Parathyroid adenoma (tissue), 2 donors: ENCODE data around the gene SUOX.
"Not testable (repeated sequence)": the region's sequence is repeated elsewhere in the genome, so short reads cannot be mapped to it uniquely, and the experiment has no call there.

Experiments used
- H2AFZ ChIP-seq: fragments of 300-600 bp; sonication (generic); one replicate; pipeline ENCODE4 v1.7.0; 2017; ENCODE audit warnings: antibody characterized with exemption, mild to moderate bottlenecking
- H3K27ac ChIP-seq: fragments of 300-600 bp; sonication (generic); one replicate; pipeline ENCODE4 v1.7.0; 2017
- H3K27me3 ChIP-seq: fragments of 300-600 bp; sonication (generic); one replicate; pipeline ENCODE4 v1.7.0; 2017; ENCODE audit warnings: low read length; ENCODE audit not compliant: control insufficient read depth, insufficient read depth
- H3K36me3 ChIP-seq: fragments of 300-600 bp; sonication (generic); one replicate; pipeline ENCODE4 v1.7.0; 2017; ENCODE audit warnings: low read length; ENCODE audit not compliant: control insufficient read depth, insufficient read depth
- H3K4me1 ChIP-seq: fragments of 300-600 bp; sonication (generic); one replicate; pipeline ENCODE4 v1.7.0; 2017; ENCODE audit warnings: control low read depth
- H3K4me2 ChIP-seq: fragments of 300-600 bp; sonication (generic); one replicate; pipeline ENCODE4 v1.7.0; 2017; ENCODE audit warnings: low read length
- H3K4me3 ChIP-seq: fragments of 300-600 bp; sonication (generic); one replicate; pipeline ENCODE4 v1.7.0; 2017; ENCODE audit warnings: low read depth, low read length
- H3K79me2 ChIP-seq: fragments of 300-600 bp; sonication (generic); one replicate; pipeline ENCODE4 v1.7.0; 2017; ENCODE audit warnings: control low read depth
- H3K9ac ChIP-seq: fragments of 300-600 bp; sonication (generic); one replicate; pipeline ENCODE4 v1.7.0; 2017; ENCODE audit warnings: mild to moderate bottlenecking
- H3K9me3 ChIP-seq: fragments of 300-600 bp; sonication (generic); one replicate; pipeline ENCODE4 v1.7.0; 2017; ENCODE audit warnings: low read length; ENCODE audit not compliant: control insufficient read depth
- TF ChIP-seq, protein P1 (sequence below): fragments of 300-600 bp; sonication (generic); IDR thresholded peaks from one replicate; pipeline ENCODE4 v1.7.0; 2017; ENCODE audit warnings: antibody characterized with exemption, mild to moderate bottlenecking
- donor health status: primary hyperparathyroidism.

Gene SUOX

DNA sequence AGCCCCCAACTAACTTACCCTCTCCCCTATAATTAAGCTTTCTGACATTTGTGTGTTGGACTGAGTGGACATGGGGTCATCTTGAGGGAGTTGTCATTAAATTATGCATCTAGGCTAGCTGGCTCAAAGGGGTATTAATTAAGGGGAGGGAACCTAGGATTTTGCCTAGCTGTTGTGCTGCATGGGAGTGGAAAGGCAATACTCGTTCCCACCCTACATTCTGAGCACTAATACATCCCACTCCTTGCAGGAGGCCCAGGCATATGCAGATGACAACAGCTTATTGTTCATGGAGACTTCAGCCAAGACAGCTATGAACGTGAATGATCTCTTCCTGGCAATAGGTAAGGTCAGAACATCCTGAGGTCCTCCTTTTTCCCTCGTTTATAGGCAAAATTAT is 6.0 kb upstream of the SUOX start:
- Histone ChIP-seq H3K4me1 (no peaks in the 10 kb centered on the region), H3K79me2 (no peaks in the 10 kb centered on the region), H3K27ac (no peak overlapping the region), H3K27me3 (no peaks in the 10 kb centered on the region), H3K4me2 (no peak overlapping the region), H3K9ac (no peak overlapping the region), H3K36me3 (no peaks in the 10 kb centered on the region), H2AFZ (no peak overlapping the region), H3K9me3 (no peaks in the 10 kb centered on the region), H3K4me3 (no peak overlapping the region)
- TF ChIP-seq, protein P1, sequence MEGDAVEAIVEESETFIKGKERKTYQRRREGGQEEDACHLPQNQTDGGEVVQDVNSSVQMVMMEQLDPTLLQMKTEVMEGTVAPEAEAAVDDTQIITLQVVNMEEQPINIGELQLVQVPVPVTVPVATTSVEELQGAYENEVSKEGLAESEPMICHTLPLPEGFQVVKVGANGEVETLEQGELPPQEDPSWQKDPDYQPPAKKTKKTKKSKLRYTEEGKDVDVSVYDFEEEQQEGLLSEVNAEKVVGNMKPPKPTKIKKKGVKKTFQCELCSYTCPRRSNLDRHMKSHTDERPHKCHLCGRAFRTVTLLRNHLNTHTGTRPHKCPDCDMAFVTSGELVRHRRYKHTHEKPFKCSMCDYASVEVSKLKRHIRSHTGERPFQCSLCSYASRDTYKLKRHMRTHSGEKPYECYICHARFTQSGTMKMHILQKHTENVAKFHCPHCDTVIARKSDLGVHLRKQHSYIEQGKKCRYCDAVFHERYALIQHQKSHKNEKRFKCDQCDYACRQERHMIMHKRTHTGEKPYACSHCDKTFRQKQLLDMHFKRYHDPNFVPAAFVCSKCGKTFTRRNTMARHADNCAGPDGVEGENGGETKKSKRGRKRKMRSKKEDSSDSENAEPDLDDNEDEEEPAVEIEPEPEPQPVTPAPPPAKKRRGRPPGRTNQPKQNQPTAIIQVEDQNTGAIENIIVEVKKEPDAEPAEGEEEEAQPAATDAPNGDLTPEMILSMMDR: no peak

DNA sequence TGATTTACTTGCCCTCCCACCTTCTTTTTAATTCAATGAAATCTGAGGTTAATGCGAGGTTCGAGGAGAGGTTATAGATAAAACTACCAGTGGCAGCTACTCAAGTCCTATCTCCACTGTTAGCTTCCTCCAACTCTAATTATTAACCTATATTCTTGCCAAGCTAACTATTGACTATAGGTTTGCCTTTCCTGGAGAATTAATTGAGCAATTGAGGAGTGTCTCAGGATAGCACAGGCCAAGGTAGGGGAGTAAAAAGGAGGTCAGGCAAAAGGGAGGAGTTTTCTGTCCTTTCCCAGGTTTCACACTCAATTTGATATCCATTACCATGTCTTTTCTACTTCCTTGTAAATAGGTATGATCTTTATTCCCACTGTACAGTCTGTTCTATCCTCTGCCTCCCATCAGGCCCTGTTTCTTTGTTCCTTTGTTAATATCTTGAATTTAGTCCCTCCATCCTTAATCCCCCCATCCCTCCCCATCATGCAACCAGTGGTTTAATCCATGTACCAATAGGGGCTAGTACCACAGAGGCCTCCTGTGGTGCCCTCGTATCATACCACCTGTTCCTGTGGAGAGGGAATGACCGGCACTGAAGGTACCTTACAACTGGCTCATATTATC is 3.7 kb upstream of the SUOX start:
- Histone ChIP-seq H2AFZ (no peak overlapping the region), H3K9ac (no peak overlapping the region), H3K27ac (no peak overlapping the region), H3K36me3 (no peaks in the 10 kb centered on the region), H3K4me1 (peaks cover 4% of the 10 kb centered on the region), H3K9me3 (no peaks in the 10 kb centered on the region), H3K4me3 (no peak overlapping the region), H3K27me3 (no peaks in the 10 kb centered on the region), H3K4me2 (no peak overlapping the region), H3K79me2 (peaks cover 8% of the 10 kb centered on the region)
- TF ChIP-seq, protein P1: no peak

DNA sequence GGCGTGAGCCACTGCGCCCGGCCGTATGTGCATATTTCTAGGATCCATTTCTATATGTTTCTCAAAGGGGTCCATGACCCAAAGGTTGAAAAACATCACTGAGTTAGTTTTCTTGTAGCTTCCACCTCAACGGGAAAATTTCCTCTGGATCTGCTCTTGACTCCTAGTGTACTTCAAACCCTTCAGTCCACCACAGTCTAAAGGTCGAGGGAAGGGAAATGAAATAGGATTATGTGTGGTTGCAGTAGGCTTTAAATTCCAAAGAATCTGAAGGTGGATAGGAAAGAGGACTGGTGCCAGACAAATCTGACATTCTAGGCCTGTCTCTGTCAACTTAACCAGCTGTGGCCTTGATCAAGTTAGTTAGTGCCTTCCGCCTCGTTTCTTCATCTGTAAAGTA is 1.7 kb upstream of the SUOX start:
- Histone ChIP-seq H3K27me3 (no peaks in the 10 kb centered on the region), H3K79me2 (peaks cover 10% of the 10 kb centered on the region), H3K36me3 (no peaks in the 10 kb centered on the region), H3K9ac (no peak overlapping the region), H3K4me3 (no peak overlapping the region), H3K9me3 (no peaks in the 10 kb centered on the region), H2AFZ (no peak overlapping the region), H3K4me1 (peaks cover 4% of the 10 kb centered on the region), H3K4me2 (no peak overlapping the region), H3K27ac (no peak overlapping the region)
- TF ChIP-seq, protein P1: no peak

DNA sequence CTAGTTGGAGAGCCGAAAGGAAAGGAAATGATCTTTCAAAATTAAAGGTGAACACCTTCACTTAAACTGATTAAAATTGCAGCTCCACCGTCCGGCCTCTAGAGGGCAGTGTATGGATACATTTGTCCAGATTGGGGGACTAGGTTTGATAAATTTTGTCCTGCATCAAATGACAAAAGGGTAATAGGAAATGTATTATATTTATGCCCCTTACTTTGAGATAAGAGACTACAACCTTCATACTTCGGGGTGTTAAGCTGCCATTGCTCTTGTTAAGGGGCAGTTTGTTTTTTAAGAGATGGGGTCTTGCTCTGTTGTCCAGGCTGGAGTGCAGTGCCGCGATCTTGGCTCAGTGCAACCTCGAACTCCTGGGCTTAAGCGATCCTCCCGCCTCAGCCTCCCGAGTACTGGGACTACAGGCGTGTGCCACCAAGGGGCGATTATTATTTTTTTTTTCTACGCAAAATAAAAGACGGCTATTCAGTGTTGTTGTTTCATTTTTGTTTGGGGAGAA is 818 bp upstream of the SUOX start:
- TF ChIP-seq, protein P1: peak; percentile 92
- H3K9ac ChIP-seq: no peak overlapping the region
- peak overlapping the region; percentile 97 for H3K4me2 ChIP-seq
- H3K4me3 ChIP-seq: peak overlapping the region; percentile 88
- no peaks in the 10 kb centered on the region for H3K9me3 ChIP-seq
- peaks cover 10% of the 10 kb centered on the region for H3K79me2 ChIP-seq
- H3K27me3 ChIP-seq: no peaks in the 10 kb centered on the region
- H2AFZ ChIP-seq: peak overlapping the region; percentile 86
- H3K36me3 ChIP-seq: no peaks in the 10 kb centered on the region
- peaks cover 4% of the 10 kb centered on the region for H3K4me1 ChIP-seq
- H3K27ac ChIP-seq: peak overlapping the region; percentile 88

- TF ChIP-seq, protein P1: no peak
- Histone ChIP-seq H3K9me3 (no peaks in the 10 kb centered on the region), H3K36me3 (no peaks in the 10 kb centered on the region), H3K27ac (peak overlapping the region; percentile 88), H3K27me3 (no peaks in the 10 kb centered on the region), H3K79me2 (peaks cover 10% of the 10 kb centered on the region), H3K4me1 (peaks cover 11% of the 10 kb centered on the region), H3K4me2 (peak overlapping the region; percentile 97), H2AFZ (peak overlapping the region; percentile 86), H3K9ac (peak overlapping the region; percentile 85), H3K4me3 (peak overlapping the region; percentile 88)
Measured at GRCh38 chr12:55997535-55997859, 421 bp downstream of the SUOX start.

GRCh38 chr12:55999522-55999921 is 2.4 kb downstream of the SUOX start:
- not testable (repeated sequence) for H3K9me3 ChIP-seq, H3K4me3 ChIP-seq, H2AFZ ChIP-seq, H3K79me2 ChIP-seq, H3K4me2 ChIP-seq, H3K36me3 ChIP-seq, H3K9ac ChIP-seq, H3K27me3 ChIP-seq, H3K27ac ChIP-seq
- peaks cover 11% of the 10 kb centered on the region for H3K4me1 ChIP-seq

DNA sequence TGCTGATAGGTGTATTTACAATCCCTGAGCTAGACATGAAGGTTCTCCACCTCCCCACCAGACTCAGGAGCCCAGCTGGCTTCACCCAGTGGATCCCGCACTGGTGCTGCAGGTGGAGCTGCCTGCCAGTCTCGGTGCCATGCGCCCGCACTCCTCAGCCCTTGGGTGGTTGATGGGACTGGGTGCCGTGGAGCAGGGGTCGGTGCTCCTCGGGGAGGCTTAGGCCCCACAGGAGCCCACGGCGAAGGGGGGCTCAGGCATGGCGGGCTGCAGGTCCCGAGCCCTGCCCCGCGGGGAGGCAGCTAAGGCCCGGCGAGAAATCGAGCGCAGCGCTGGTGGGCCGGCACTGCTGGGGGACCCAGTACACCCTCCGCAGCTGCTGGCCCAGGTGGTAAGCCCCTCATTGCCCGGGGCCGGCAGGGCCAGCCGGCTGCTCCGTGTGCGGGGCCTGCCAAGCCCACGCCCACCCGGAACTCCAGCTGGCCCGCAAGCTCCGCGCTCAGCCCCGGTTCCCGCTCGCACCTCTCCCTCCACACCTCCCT is 3.0 kb downstream of the SUOX start:
- H3K79me2 ChIP-seq, H3K36me3 ChIP-seq, H2AFZ ChIP-seq, H3K9me3 ChIP-seq, H3K4me3 ChIP-seq, H3K9ac ChIP-seq, H3K27ac ChIP-seq, H3K27me3 ChIP-seq, H3K4me2 ChIP-seq: not testable (repeated sequence)
- H3K4me1 ChIP-seq: peaks cover 11% of the 10 kb centered on the region
